ENCODE data around the gene PEX16. TPM values are rescaled to one million over a fixed set of nuclear protein-coding genes. Genes with fewer than 3 reads are reported as not detected.

PEX16 gene
- total RNA-seq, 4 donors from 2014 or later: 18.3 to 25.5 (median 22.1) TPM

GRCh38 chr11:45935349-45936064 is 17.8 kb upstream of the PEX16 start:
- WGBS, 2 donors: 70 to 77% methylated on average over 8 of the region's 8 CpGs
- DNase-seq: no peak
- intact Hi-C loops (cut with DNase I): no loop called here
- H3K4me1 ChIP-seq: peaks cover 14 to 59% (median 29%) of the 10 kb centered on the region in 3 donors
- TF ChIP-seq POLR2A (IDR thresholded peaks at IDR 0.05): no peak
- TF ChIP-seq CTCF (IDR thresholded peaks at IDR 0.05): no peak
- no peak overlapping the region for H3K4me3 ChIP-seq
- peaks cover 21 to 82% (median 21%) of the 10 kb centered on the region in 3 donors for H3K36me3 ChIP-seq
- no peaks in the 10 kb centered on the region for H3K27me3 ChIP-seq
- no peaks in the 10 kb centered on the region for H3K9me3 ChIP-seq
- peak overlapping the region in 1 of 4 donors; percentile 79 for H3K27ac ChIP-seq

GRCh38 chr11:45934580-45935318 is 17.1 kb upstream of the PEX16 start:
- no peaks in the 10 kb centered on the region for H3K27me3 ChIP-seq
- H3K36me3 ChIP-seq: peaks cover 21 to 75% (median 21%) of the 10 kb centered on the region in 3 donors
- DNase-seq: no peak
- no peaks in the 10 kb centered on the region for H3K9me3 ChIP-seq
- no peak for TF ChIP-seq CTCF (IDR thresholded peaks at IDR 0.05)
- no peak for TF ChIP-seq POLR2A (IDR thresholded peaks at IDR 0.05)
- 67 to 73% methylated on average over 11 to 12 of the region's 12 CpGs for WGBS, 2 donors
- H3K4me1 ChIP-seq: peaks cover 20 to 67% (median 37%) of the 10 kb centered on the region in 3 donors
- intact Hi-C loops (cut with DNase I): no loop called here
- peak overlapping the region in 3 of 4 donors; percentile 33 to 79 (median 50) for H3K27ac ChIP-seq
- H3K4me3 ChIP-seq: no peak overlapping the region

- H3K27ac ChIP-seq: peak overlapping the region; percentile 7 to 79 (median 42)
- H3K27me3 ChIP-seq: no peaks in the 10 kb centered on the region
- intact Hi-C loops (cut with DNase I): no loop called here
- peaks cover 27 to 74% (median 42%) of the 10 kb centered on the region in 3 donors for H3K4me1 ChIP-seq
- H3K36me3 ChIP-seq: peaks cover 21 to 73% (median 21%) of the 10 kb centered on the region in 3 donors
- TF ChIP-seq POLR2A (IDR thresholded peaks at IDR 0.05) (no peak), CTCF (IDR thresholded peaks at IDR 0.05) (no peak)
- 30 to 60% methylated on average over 7 to 13 of the region's 21 CpGs for WGBS, 2 donors
- DNase-seq: no peak
- H3K9me3 ChIP-seq: no peaks in the 10 kb centered on the region
- no peak overlapping the region for H3K4me3 ChIP-seq
These were observed 16.3 kb upstream of the PEX16 start for GRCh38 chr11:45933846-45934579.

- Histone ChIP-seq H3K4me3 (peak overlapping the region in 2 of 4 donors; percentile 3 to 19), H3K9me3 (no peaks in the 10 kb centered on the region), H3K27me3 (no peaks in the 10 kb centered on the region), H3K4me1 (peaks cover 32 to 81% (median 45%) of the 10 kb centered on the region in 3 donors), H3K36me3 (peaks cover 21 to 66% (median 21%) of the 10 kb centered on the region in 3 donors), H3K27ac (peak overlapping the region in 3 of 4 donors; percentile 50 to 82 (median 79))
- TF ChIP-seq POLR2A (IDR thresholded peaks at IDR 0.05) (no peak), CTCF (IDR thresholded peaks at IDR 0.05) (no peak)
- intact Hi-C loops (cut with DNase I): no loop called here
- DNase-seq: no peak
- WGBS, 2 donors: 7 to 33% methylated on average over 8 to 9 of the region's 15 CpGs
These were observed 15.6 kb upstream of the PEX16 start for GRCh38 chr11:45933131-45933831.

All from esophagus squamous epithelium (tissue), 5 donors.